HEK293 (cell line): ENCODE results near the gene HOXD3.

ENCODE experiments used
- CTCF ChIA-PET: fragments of 350-600 bp; formaldehyde crosslinking; extraction: SDS; loops from one replicate; lab custom pipeline; 2021; ENCODE audit warnings: antibody characterized with exemption; lab: Yijun Ruan, JAX
- POLR2A ChIA-PET: fragments of 300-600 bp; formaldehyde crosslinking; extraction: SDS; loops from one replicate; lab custom pipeline; 2020; ENCODE audit warnings: antibody characterized with exemption, inconsistent platforms; lab: Yijun Ruan, JAX
- H3K27ac ChIP-seq: fragments of 200-500 bp; sonication (Bioruptor generic); 2 replicates; pipeline ENCODE4 v1.5.1; 2014; ENCODE audit warnings: low read depth, low read length, control low read depth, inconsistent platforms; ENCODE audit errors: extremely low read depth
- H3K36me3 ChIP-seq, 2 experiments: fragments of 200-500 bp in 1 of 2; sonication (Bioruptor generic) in 1 of 2; 1 replicate in 1 of 2; 2 replicates in 1 of 2; pipeline ENCODE4 v1.5.1; 2014 to 2017; ENCODE audit warnings: inconsistent platforms in 2 of 2, low read length in 2 of 2; ENCODE audit not compliant: control insufficient read depth in 2 of 2, insufficient read depth in 1 of 2
- H3K4me1 ChIP-seq: fragments of 200-500 bp; sonication (Bioruptor generic); 2 replicates; pipeline ENCODE4 v1.5.1; 2014; ENCODE audit warnings: mild to moderate bottlenecking, low read length, inconsistent platforms; ENCODE audit not compliant: control insufficient read depth, insufficient read depth
- H3K4me3 ChIP-seq: 2 replicates; pipeline ENCODE4 v1.5.1; 2011; ENCODE audit warnings: low read depth, mild to moderate bottlenecking, control low read depth, low read length, moderate library complexity
- H3K9me3 ChIP-seq: fragments of 200-500 bp; sonication (Bioruptor generic); 2 replicates; pipeline ENCODE4 v1.5.1; 2014; ENCODE audit warnings: low read depth, low read length, inconsistent platforms; ENCODE audit not compliant: control insufficient read depth, insufficient read depth
- HOXC10 ChIP-seq: sonication (generic); formaldehyde crosslinking; IDR thresholded peaks from 2 replicates; pipeline ENCODE4 v1.8.1; 2023; ENCODE audit warnings: mild to moderate bottlenecking, missing genetic modification reagents
- KLF7 ChIP-seq: fragments of 450-650 bp; formaldehyde crosslinking; IDR thresholded peaks from 2 replicates; pipeline ENCODE4 v1.5.1; 2016; ENCODE audit warnings: missing biosample characterization, missing genetic modification characterization, borderline replicate concordance
- OSR2 ChIP-seq: fragments of 450-650 bp; formaldehyde crosslinking; IDR thresholded peaks from 2 replicates; pipeline ENCODE4 v1.5.1; 2016; ENCODE audit warnings: missing biosample characterization, missing genetic modification characterization
- PATZ1 ChIP-seq: fragments of 450-650 bp; formaldehyde crosslinking; IDR thresholded peaks from 2 replicates; pipeline ENCODE4 v1.5.1; 2016; ENCODE audit warnings: missing biosample characterization, missing genetic modification characterization
- YY2 ChIP-seq: fragments of 450-650 bp; formaldehyde crosslinking; IDR thresholded peaks from 2 replicates; pipeline ENCODE4 v1.5.1; 2016; ENCODE audit warnings: missing biosample characterization, missing genetic modification characterization
- ZBTB26 ChIP-seq: fragments of 450-650 bp; formaldehyde crosslinking; optimal IDR thresholded peaks from 2 replicates; pipeline ENCODE3; 2016; ENCODE audit warnings: missing biosample characterization, mild to moderate bottlenecking, missing genetic modification characterization
- ZNF184 ChIP-seq: fragments of 450-650 bp; IDR thresholded peaks from 2 replicates; pipeline ENCODE4 v1.5.1; 2018; ENCODE audit warnings: missing biosample characterization, mild to moderate bottlenecking, missing genetic modification characterization
- ZNF292 ChIP-seq: fragments of 450-650 bp; formaldehyde crosslinking; IDR thresholded peaks from 2 replicates; pipeline ENCODE4 v1.5.1; 2016; ENCODE audit warnings: low read depth, missing biosample characterization, missing genetic modification characterization, borderline replicate concordance
- ZNF473 ChIP-seq: fragments of 450-650 bp; formaldehyde crosslinking; IDR thresholded peaks from 2 replicates; pipeline ENCODE4 v1.5.1; 2017; ENCODE audit warnings: missing biosample characterization, missing genetic modification characterization
- ZNF629 ChIP-seq: fragments of 450-650 bp; formaldehyde crosslinking; IDR thresholded peaks from 2 replicates; pipeline ENCODE4 v1.5.1; 2017; ENCODE audit warnings: missing biosample characterization, missing genetic modification characterization
- ZNF776 ChIP-seq: fragments of 450-650 bp; formaldehyde crosslinking; IDR thresholded peaks from 2 replicates; pipeline ENCODE4 v1.5.0; 2017; ENCODE audit warnings: missing biosample characterization, missing genetic modification characterization, borderline replicate concordance
- ZSCAN23 ChIP-seq: fragments of 450-650 bp; formaldehyde crosslinking; IDR thresholded peaks from 2 replicates; pipeline ENCODE4 v1.5.1; 2016; ENCODE audit warnings: missing biosample characterization, missing genetic modification characterization
- TF ChIP-seq, protein P1 (sequence below): fragments of 450-650 bp; formaldehyde crosslinking; IDR thresholded peaks from 2 replicates; pipeline ENCODE4 v1.5.1; 2017; ENCODE audit warnings: missing biosample characterization, missing genetic modification characterization
- TF ChIP-seq, protein P2 (sequence below): fragments of 450-650 bp; formaldehyde crosslinking; IDR thresholded peaks from 2 replicates; pipeline ENCODE4 v1.5.1; 2016; ENCODE audit warnings: missing biosample characterization, missing genetic modification characterization

HOXD3 gene

GRCh38 chr2:176151442-176152287 is 5.4 kb upstream of the HOXD3 start, which contains the start of gene HOXD4:
Gene HOXD4, plus strand, starts transcription at chr2:176151550. Its CDS starts 84 bp downstream, at chr2:176151634.
- H3K4me3 ChIP-seq = peak within 1 kb of the TSS; percentile 66
- POLR2A ChIA-PET = interaction anchor here (0.9 to 1.8 kb wide), 3 partner anchors 9 to 15 kb away, joined by 3 to 5 read pairs (median 4); no protein-coding TSS in a partner anchor

GRCh38 chr2:176152350-176153181 is 4.5 kb upstream of the HOXD3 start:
- peak overlapping the region; percentile 71; the same call in 1 of the 2 replicates for H3K27ac ChIP-seq
- H3K4me3 ChIP-seq = peak overlapping the region; percentile 66
- TF ChIP-seq HOXC10 (CRISPR knock-in tag) (no peak), ZNF629 (no peak), KLF7 (tag by site-specific recombination) (no peak), YY2 (tag by site-specific recombination) (no peak)
- TF ChIP-seq, protein P1, sequence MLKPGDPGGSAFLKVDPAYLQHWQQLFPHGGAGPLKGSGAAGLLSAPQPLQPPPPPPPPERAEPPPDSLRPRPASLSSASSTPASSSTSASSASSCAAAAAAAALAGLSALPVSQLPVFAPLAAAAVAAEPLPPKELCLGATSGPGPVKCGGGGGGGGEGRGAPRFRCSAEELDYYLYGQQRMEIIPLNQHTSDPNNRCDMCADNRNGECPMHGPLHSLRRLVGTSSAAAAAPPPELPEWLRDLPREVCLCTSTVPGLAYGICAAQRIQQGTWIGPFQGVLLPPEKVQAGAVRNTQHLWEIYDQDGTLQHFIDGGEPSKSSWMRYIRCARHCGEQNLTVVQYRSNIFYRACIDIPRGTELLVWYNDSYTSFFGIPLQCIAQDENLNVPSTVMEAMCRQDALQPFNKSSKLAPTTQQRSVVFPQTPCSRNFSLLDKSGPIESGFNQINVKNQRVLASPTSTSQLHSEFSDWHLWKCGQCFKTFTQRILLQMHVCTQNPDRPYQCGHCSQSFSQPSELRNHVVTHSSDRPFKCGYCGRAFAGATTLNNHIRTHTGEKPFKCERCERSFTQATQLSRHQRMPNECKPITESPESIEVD (tag by site-specific recombination) = no peak
- H3K9me3 ChIP-seq = no peaks in the 10 kb centered on the region
- CTCF ChIA-PET = interaction anchor here (0.9 to 2.9 kb wide), 5 partner anchors 12 to 501 kb away, joined by 3 to 17 read pairs (median 4); no protein-coding TSS in a partner anchor
- POLR2A ChIA-PET = interaction anchor here (0.9 to 1.8 kb wide), 3 partner anchors 9 to 116 kb away, joined by 3 to 4 read pairs (median 3); partner anchors contain the start of gene MTX2
- peaks cover 17% of the 10 kb centered on the region for H3K4me1 ChIP-seq
- peaks cover 0 to 46% of the 10 kb centered on the region in 2 experiments; a peak in 1 of 3 replicates for H3K36me3 ChIP-seq

More at GRCh38 chr2:176151442-176152287, 5.4 kb upstream of the HOXD3 start, which contains the start of gene HOXD4:
- peak within 1 kb of the TSS; percentile 95 for H3K27ac ChIP-seq
- H3K4me1 ChIP-seq = peaks cover 20% of the 10 kb centered on the region
- H3K9me3 ChIP-seq = no peaks in the 10 kb centered on the region
- CTCF ChIA-PET = interaction anchor here (0.7 to 3.2 kb wide), 8 partner anchors 11 to 978 kb away, joined by 3 to 17 read pairs (median 4); no protein-coding TSS in a partner anchor
- H3K36me3 ChIP-seq = peaks cover 0 to 46% of the 10 kb centered on the region in 2 experiments; a peak in 1 of 3 replicates
- TF ChIP-seq ZNF473 (tag by site-specific recombination) = no peak
- TF ChIP-seq ZNF184 (tag by site-specific recombination) = no peak
- TF ChIP-seq PATZ1 (tag by site-specific recombination) = no peak
- no peak for TF ChIP-seq ZSCAN23 (tag by site-specific recombination)
- no peak for TF ChIP-seq ZNF776
- no peak for TF ChIP-seq OSR2 (tag by site-specific recombination)
- TF ChIP-seq ZNF292 (tag by site-specific recombination) = no peak

- ChIA-PET POLR2A (interaction anchor here (0.6 kb wide), 1 partner anchor 36 kb away, joined by 5 read pairs; no protein-coding TSS in a partner anchor), CTCF (interaction anchor here (0.6 to 2.9 kb wide), 5 partner anchors 12 to 300 kb away, joined by 3 to 17 read pairs (median 3); no protein-coding TSS in a partner anchor)
- Histone ChIP-seq H3K36me3 (peaks cover 0 to 40% of the 10 kb centered on the region in 2 experiments; a peak in 1 of 3 replicates), H3K9me3 (no peaks in the 10 kb centered on the region), H3K27ac (no peak overlapping the region), H3K4me3 (no peak overlapping the region), H3K4me1 (peaks cover 17% of the 10 kb centered on the region)
- no peak for TF ChIP-seq ZBTB26 (tag by site-specific recombination)
- TF ChIP-seq, protein P2, sequence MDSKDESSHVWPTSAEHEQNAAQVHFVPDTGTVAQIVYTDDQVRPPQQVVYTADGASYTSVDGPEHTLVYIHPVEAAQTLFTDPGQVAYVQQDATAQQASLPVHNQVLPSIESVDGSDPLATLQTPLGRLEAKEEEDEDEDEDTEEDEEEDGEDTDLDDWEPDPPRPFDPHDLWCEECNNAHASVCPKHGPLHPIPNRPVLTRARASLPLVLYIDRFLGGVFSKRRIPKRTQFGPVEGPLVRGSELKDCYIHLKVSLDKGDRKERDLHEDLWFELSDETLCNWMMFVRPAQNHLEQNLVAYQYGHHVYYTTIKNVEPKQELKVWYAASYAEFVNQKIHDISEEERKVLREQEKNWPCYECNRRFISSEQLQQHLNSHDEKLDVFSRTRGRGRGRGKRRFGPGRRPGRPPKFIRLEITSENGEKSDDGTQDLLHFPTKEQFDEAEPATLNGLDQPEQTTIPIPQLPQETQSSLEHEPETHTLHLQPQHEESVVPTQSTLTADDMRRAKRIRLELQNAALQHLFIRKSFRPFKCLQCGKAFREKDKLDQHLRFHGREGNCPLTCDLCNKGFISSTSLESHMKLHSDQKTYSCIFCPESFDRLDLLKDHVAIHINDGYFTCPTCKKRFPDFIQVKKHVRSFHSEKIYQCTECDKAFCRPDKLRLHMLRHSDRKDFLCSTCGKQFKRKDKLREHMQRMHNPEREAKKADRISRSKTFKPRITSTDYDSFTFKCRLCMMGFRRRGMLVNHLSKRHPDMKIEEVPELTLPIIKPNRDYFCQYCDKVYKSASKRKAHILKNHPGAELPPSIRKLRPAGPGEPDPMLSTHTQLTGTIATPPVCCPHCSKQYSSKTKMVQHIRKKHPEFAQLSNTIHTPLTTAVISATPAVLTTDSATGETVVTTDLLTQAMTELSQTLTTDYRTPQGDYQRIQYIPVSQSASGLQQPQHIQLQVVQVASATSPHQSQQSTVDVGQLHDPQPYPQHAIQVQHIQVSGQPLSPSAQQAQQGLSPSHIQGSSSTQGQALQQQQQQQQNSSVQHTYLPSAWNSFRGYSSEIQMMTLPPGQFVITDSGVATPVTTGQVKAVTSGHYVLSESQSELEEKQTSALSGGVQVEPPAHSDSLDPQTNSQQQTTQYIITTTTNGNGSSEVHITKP (tag by site-specific recombination) = peak; percentile 65; the same call in 1 of the 2 replicates
Measured at GRCh38 chr2:176154576-176155252, 2.4 kb upstream of the HOXD3 start.
